ENCODE results near the gene ABCD3. TPM values are rescaled to one million over a fixed set of nuclear protein-coding genes. Genes with fewer than 3 reads are reported as not detected.

Gene ABCD3
- total RNA-seq, 1 experiment from 2014 or later, result 48.8 TPM

- no TSS peak for BruUV-seq (replicated peaks)
- no peaks in the 10 kb centered on the region for H3K9me2 ChIP-seq (ENCODE audit: insufficient read depth)
- intact Hi-C loops (cut with micrococcal nuclease), result loop anchor here (10.0 kb wide), 1 partner anchor 70 kb away; no protein-coding TSS in a partner anchor
- H3K9me3 ChIP-seq (ENCODE audit: control insufficient read depth in 1 of 2, insufficient read depth in 1 of 2, low read depth in 1 of 2, low read length in 2 of 2), result no peaks in the 10 kb centered on the region
- POLR2A ChIA-PET, result no interaction called here
- H3K79me2 ChIP-seq (ENCODE audit: insufficient read depth, low read length), result no peaks in the 10 kb centered on the region
- no peaks in the 10 kb centered on the region for H3K27me3 ChIP-seq (ENCODE audit: insufficient read depth, low read length)
- H3K27ac ChIP-seq (ENCODE audit: low read depth, low read length), result no peak overlapping the region
- no peaks in the 10 kb centered on the region for H4K20me1 ChIP-seq (ENCODE audit: insufficient read depth)
- H2AFZ ChIP-seq (ENCODE audit: low read depth, low read length, poor library complexity, severe bottlenecking), result no peak overlapping the region
- RAD21 ChIA-PET (ENCODE audit: low non-redundant PET in 1 of 2, low total read pairs in 2 of 2, uncharacterized antibody in 2 of 2, unreplicated experiment in 2 of 2), result no interaction called here
- H3K9ac ChIP-seq (ENCODE audit: low read length), result no peak overlapping the region
- no peaks in the 10 kb centered on the region for H3K4me1 ChIP-seq (ENCODE audit: control insufficient read depth in 1 of 2, insufficient read depth in 2 of 2, low read length in 2 of 2)
- CTCF ChIA-PET, result no interaction called here
- no peaks in the 10 kb centered on the region for H3K36me3 ChIP-seq (ENCODE audit: control insufficient read depth in 1 of 2, insufficient read depth in 2 of 2, low read length in 2 of 2)
- TF ChIP-seq YY1 (IDR thresholded peaks at IDR 0.05; ENCODE audit: extremely low read depth, insufficient replicate concordance, low read depth, low read length) (no peak), SP1 (IDR thresholded peaks at IDR 0.05; ENCODE audit: low read depth) (no peak), SRF (IDR thresholded peaks at IDR 0.05; ENCODE audit: low read depth) (no peak), CTCF (IDR thresholded peaks at IDR 0.05 in 2 of 3, conservative IDR thresholded peaks at IDR 0.05 in 1 of 3; ENCODE audit: borderline replicate concordance in 1 of 3, insufficient read depth in 1 of 3, low read depth in 2 of 3, low read length in 2 of 3) (no peak), ZNF274 (IDR thresholded peaks at IDR 0.05; ENCODE audit: low read depth, low read length) (no peak), TCF7L2 (IDR thresholded peaks at IDR 0.05; ENCODE audit: borderline replicate concordance, extremely low read depth, insufficient read depth, insufficient read length) (no peak), ATF3 (IDR thresholded peaks at IDR 0.05) (no peak), FOSL1 (IDR thresholded peaks at IDR 0.05; ENCODE audit: low read depth) (no peak), JUND (IDR thresholded peaks at IDR 0.05) (no peak)
- H3K4me3 ChIP-seq (replicated peaks in 1 of 2; ENCODE audit: low read depth in 1 of 2, low read length in 2 of 2), result no peak overlapping the region
- DNase-seq (ENCODE audit: low read depth, low spot score) (no peak), ATAC-seq (no peak)
- no peak overlapping the region for H3K4me2 ChIP-seq (ENCODE audit: low read length)
Measured at GRCh38 chr1:94395231-94395630, 23.0 kb upstream of the ABCD3 start.
